Measurements from ENCODE around the gene ADAP1. TPM values are rescaled to one million over a fixed set of nuclear protein-coding genes. Genes with fewer than 3 reads are reported as not detected.
A peak's percentile ranks its signal among the peaks of the same experiment; 100 is the strongest.

Gene ADAP1
- total RNA-seq, 1 experiment from 2014 or later = 77.6 TPM

- peaks cover 100% of the 10 kb centered on the region for H3K36me3 Mint-ChIP-seq (ENCODE audit: insufficient read depth, unreplicated experiment)
- intact Hi-C loops (cut with micrococcal nuclease; ENCODE audit: unreplicated experiment) = no loop called here
These were observed 58.9 kb downstream of the ADAP1 start for GRCh38 chr7:895451-896052.

DNA sequence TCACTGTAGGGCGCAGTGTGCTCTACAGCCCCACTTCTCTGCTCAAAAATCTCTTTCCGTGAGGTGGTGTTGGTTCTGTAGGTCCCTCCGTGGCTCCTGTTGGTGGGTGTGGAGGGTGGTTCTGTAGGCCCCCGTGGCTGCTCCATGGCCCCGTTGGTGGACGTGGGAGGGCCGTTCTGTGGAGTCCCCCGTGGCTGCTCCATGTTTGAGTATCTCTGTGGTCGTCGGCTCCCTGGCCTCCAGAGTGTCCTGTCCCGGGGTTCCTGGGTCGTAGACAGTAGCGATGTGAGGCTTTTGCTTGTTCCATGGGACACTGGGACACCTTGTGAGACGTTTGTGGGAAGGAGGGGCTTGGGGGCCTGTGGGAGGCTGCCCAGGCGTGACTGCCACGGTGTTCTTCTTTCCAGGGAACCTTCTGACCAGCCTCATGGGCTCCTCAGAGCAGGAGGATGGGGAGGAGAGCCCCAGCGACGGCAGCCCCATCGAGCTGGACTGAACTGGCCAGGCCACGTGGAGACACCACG lies 59.5 kb downstream of the ADAP1 start:
- no peaks in the 10 kb centered on the region for H3K4me1 ChIP-seq
- peaks cover 8% of the 10 kb centered on the region for H3K36me3 ChIP-seq (ENCODE audit: control insufficient read depth, insufficient read depth, low read length)
- TF ChIP-seq, protein P1, sequence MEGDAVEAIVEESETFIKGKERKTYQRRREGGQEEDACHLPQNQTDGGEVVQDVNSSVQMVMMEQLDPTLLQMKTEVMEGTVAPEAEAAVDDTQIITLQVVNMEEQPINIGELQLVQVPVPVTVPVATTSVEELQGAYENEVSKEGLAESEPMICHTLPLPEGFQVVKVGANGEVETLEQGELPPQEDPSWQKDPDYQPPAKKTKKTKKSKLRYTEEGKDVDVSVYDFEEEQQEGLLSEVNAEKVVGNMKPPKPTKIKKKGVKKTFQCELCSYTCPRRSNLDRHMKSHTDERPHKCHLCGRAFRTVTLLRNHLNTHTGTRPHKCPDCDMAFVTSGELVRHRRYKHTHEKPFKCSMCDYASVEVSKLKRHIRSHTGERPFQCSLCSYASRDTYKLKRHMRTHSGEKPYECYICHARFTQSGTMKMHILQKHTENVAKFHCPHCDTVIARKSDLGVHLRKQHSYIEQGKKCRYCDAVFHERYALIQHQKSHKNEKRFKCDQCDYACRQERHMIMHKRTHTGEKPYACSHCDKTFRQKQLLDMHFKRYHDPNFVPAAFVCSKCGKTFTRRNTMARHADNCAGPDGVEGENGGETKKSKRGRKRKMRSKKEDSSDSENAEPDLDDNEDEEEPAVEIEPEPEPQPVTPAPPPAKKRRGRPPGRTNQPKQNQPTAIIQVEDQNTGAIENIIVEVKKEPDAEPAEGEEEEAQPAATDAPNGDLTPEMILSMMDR (IDR thresholded peaks at IDR 0.05; ENCODE audit: insufficient read depth in 1 of 2, low read depth in 1 of 2, low read length in 1 of 2, severe bottlenecking in 1 of 2, unreplicated experiment in 1 of 2) = no peak
- Mint-ChIP-seq H3K27me3 (ENCODE audit: insufficient read depth, unreplicated experiment) (no peaks in the 10 kb centered on the region), H3K9me3 (ENCODE audit: unreplicated experiment) (peaks cover 7% of the 10 kb centered on the region), H3K27ac (ENCODE audit: unreplicated experiment) (peak overlapping the region; percentile 55), H3K4me1 (ENCODE audit: low read depth, unreplicated experiment) (no peaks in the 10 kb centered on the region), H3K36me3 (ENCODE audit: insufficient read depth, unreplicated experiment) (peaks cover 98% of the 10 kb centered on the region), H3K4me3 (ENCODE audit: unreplicated experiment) (no peak overlapping the region)
- H3K9me3 ChIP-seq = no peaks in the 10 kb centered on the region
- no peak overlapping the region for H3K4me3 ChIP-seq (ENCODE audit: low read depth, low read length)
- ChIA-PET CTCF (no interaction called here), POLR2A (no interaction called here)
- no peaks in the 10 kb centered on the region for H3K27me3 ChIP-seq (replicated peaks; ENCODE audit: control insufficient read depth, insufficient read depth, low read length)
- DNase-seq = no peak
- no TSS peak for BruUV-seq (replicated peaks)
- intact Hi-C loops (cut with micrococcal nuclease; ENCODE audit: unreplicated experiment) = no loop called here

More at GRCh38 chr7:895451-896052, 58.9 kb downstream of the ADAP1 start:
- Mint-ChIP-seq H3K4me1 (ENCODE audit: low read depth, unreplicated experiment) (no peaks in the 10 kb centered on the region), H3K27ac (ENCODE audit: unreplicated experiment) (peak overlapping the region; percentile 55), H3K9me3 (ENCODE audit: unreplicated experiment) (peaks cover 7% of the 10 kb centered on the region), H3K27me3 (ENCODE audit: insufficient read depth, unreplicated experiment) (no peaks in the 10 kb centered on the region), H3K4me3 (ENCODE audit: unreplicated experiment) (no peak overlapping the region)
- no peaks in the 10 kb centered on the region for H3K4me1 ChIP-seq
- ChIA-PET POLR2A (no interaction called here), CTCF (no interaction called here)
- no peak for DNase-seq
- peaks cover 7% of the 10 kb centered on the region for H3K36me3 ChIP-seq (ENCODE audit: control insufficient read depth, insufficient read depth, low read length)
- no peaks in the 10 kb centered on the region for H3K9me3 ChIP-seq
- no peak overlapping the region for H3K4me3 ChIP-seq (ENCODE audit: low read depth, low read length)
- BruUV-seq (replicated peaks) = no TSS peak
- no peaks in the 10 kb centered on the region for H3K27me3 ChIP-seq (replicated peaks; ENCODE audit: control insufficient read depth, insufficient read depth, low read length)
- TF ChIP-seq, protein P1 (IDR thresholded peaks at IDR 0.05; ENCODE audit: insufficient read depth in 1 of 2, low read depth in 1 of 2, low read length in 1 of 2, severe bottlenecking in 1 of 2, unreplicated experiment in 1 of 2) = no peak

DNA sequence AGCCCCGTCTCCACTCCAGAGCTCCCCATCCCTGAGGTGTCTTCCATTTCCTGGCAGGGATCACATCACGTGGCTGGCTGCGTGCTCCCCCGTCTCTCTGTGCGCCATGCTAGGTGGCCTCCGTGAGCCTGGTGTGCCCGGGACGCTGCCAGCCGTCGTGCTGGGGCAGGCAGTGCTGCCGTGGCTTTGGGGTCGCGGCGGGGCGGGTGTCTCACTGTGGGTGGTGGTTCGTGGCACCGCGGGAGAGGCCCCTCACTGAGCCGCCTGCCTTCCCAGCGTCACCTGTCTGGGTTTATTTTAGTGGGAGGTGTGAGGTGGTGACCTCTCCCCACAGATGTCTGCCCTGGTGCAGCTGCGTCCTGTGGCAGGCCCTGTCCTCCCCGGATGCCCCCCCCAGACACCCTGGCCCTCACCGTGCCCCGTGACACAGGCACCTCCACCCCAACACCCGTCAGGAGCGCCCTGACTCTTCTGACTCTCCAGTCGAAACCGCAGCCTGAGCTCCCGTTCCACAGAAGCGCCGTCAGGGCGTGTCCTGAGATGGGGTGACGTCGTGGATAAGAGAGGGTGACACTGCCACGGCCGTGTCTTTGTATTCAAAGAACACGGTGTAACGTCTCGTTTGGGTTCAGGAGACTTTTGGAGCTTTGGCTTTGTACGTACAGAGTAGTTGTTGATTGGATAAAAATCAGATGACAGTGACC lies 60.2 kb downstream of the ADAP1 start:
- DNase-seq = no peak
- peaks cover 95% of the 10 kb centered on the region for H3K36me3 Mint-ChIP-seq (ENCODE audit: insufficient read depth, unreplicated experiment)

More for the DNA sequence above, 60.2 kb downstream of the ADAP1 start:
- ChIA-PET POLR2A (no interaction called here), CTCF (no interaction called here)
- Histone ChIP-seq H3K4me1 (no peaks in the 10 kb centered on the region), H3K27me3 (replicated peaks; ENCODE audit: control insufficient read depth, insufficient read depth, low read length) (no peaks in the 10 kb centered on the region), H3K4me3 (ENCODE audit: low read depth, low read length) (no peak overlapping the region), H3K36me3 (ENCODE audit: control insufficient read depth, insufficient read depth, low read length) (peaks cover 8% of the 10 kb centered on the region), H3K9me3 (no peaks in the 10 kb centered on the region)
- no peak overlapping the region for H3K4me3 Mint-ChIP-seq (ENCODE audit: unreplicated experiment)
- no peaks in the 10 kb centered on the region for H3K27me3 Mint-ChIP-seq (ENCODE audit: insufficient read depth, unreplicated experiment)
- H3K4me1 Mint-ChIP-seq (ENCODE audit: low read depth, unreplicated experiment) = no peaks in the 10 kb centered on the region
- H3K27ac Mint-ChIP-seq (ENCODE audit: unreplicated experiment) = peak overlapping the region; percentile 55
- H3K9me3 Mint-ChIP-seq (ENCODE audit: unreplicated experiment) = peaks cover 7% of the 10 kb centered on the region
- TF ChIP-seq, protein P1 (IDR thresholded peaks at IDR 0.05; ENCODE audit: insufficient read depth in 1 of 2, low read depth in 1 of 2, low read length in 1 of 2, severe bottlenecking in 1 of 2, unreplicated experiment in 1 of 2) = no peak
- BruUV-seq (replicated peaks) = no TSS peak
- intact Hi-C loops (cut with micrococcal nuclease; ENCODE audit: unreplicated experiment) = no loop called here

Measured in Caco-2 (cell line).